HepG2 (cell line): ENCODE measurements around the gene APIP. TPM values are rescaled to one million over a fixed set of nuclear protein-coding genes. Genes with fewer than 3 reads are reported as not detected.

Source experiments
- E2F5 ChIP-seq: sonication (generic); formaldehyde crosslinking; conservative IDR thresholded peaks from 2 replicates; pipeline ENCODE4 v1.4.0; 2020; ENCODE audit warnings: missing genetic modification reagents
- ETS1 ChIP-seq: sonication (generic); formaldehyde crosslinking; IDR thresholded peaks from 2 replicates; pipeline ENCODE4 v1.4.0; 2020; ENCODE audit warnings: missing genetic modification reagents
- FOXC1 ChIP-seq: sonication (generic); formaldehyde crosslinking; IDR thresholded peaks from 2 replicates; pipeline ENCODE4 v1.8.0; 2022; ENCODE audit warnings: mild to moderate bottlenecking, missing genetic modification reagents, borderline replicate concordance
- NFKB2 ChIP-seq: sonication (generic); formaldehyde crosslinking; IDR thresholded peaks from 2 replicates; pipeline ENCODE4 v1.4.0; 2020; ENCODE audit warnings: missing genetic modification reagents, borderline replicate concordance
- RBAK ChIP-seq: sonication (generic); formaldehyde crosslinking; IDR thresholded peaks from 2 replicates; pipeline ENCODE4 v1.5.1; 2020; ENCODE audit warnings: mild to moderate bottlenecking, missing genetic modification reagents
- RORA ChIP-seq: sonication (generic); formaldehyde crosslinking; IDR thresholded peaks from 2 replicates; pipeline ENCODE4 v1.5.0; 2020; ENCODE audit warnings: mild to moderate bottlenecking, missing genetic modification reagents, moderate library complexity
- TOPORS ChIP-seq: sonication (generic); formaldehyde crosslinking; IDR thresholded peaks from 2 replicates; pipeline ENCODE4 v1.8.0; 2023; ENCODE audit warnings: mild to moderate bottlenecking, missing genetic modification reagents
- ZNF33B ChIP-seq: sonication (generic); formaldehyde crosslinking; IDR thresholded peaks from 2 replicates; pipeline ENCODE4 v1.5.1; 2020; ENCODE audit warnings: mild to moderate bottlenecking, missing genetic modification reagents
- ZNF501 ChIP-seq: sonication (generic); formaldehyde crosslinking; IDR thresholded peaks from 2 replicates; pipeline ENCODE4 v1.5.1; 2020; ENCODE audit warnings: mild to moderate bottlenecking, moderate library complexity, missing genetic modification reagents
- ZNF75D ChIP-seq: sonication (generic); formaldehyde crosslinking; IDR thresholded peaks from 2 replicates; pipeline ENCODE4 v1.8.1; 2023; ENCODE audit warnings: missing genetic modification reagents, mild to moderate bottlenecking, borderline replicate concordance
- polyA plus RNA-seq, 8 experiments: library from polyadenylated mRNA; depleted of rRNA in 3 of 8; stranded (reverse) in 7 of 8; unstranded in 1 of 8; fragments of >200 nt; fragmentation: Illumina TruSeq in 4 of 8; extraction: Trizol in 4 of 8; gene quantifications; 2 replicates each; pipeline versions ENCODE4 v1.2.1 to v1.2.3, GENCODE V29; 2011 to 2016; ENCODE audit warnings: low read depth in 4 of 8, missing spikeins in 1 of 8, mixed read lengths in 1 of 8; ENCODE audit not compliant: insufficient read depth in 1 of 8
- total RNA-seq, 5 experiments: library from RNA; depleted of rRNA; stranded (reverse); fragments of >200 nt; fragmentation: Illumina TruSeq; extraction: Trizol; gene quantifications; 2 replicates each; pipeline ENCODE4 v1.2.3, GENCODE V29; 2016; ENCODE audit warnings: low read depth in 1 of 5
- TF ChIP-seq, protein P1 (sequence below): sonication (generic); formaldehyde crosslinking; IDR thresholded peaks from 2 replicates; pipeline ENCODE4; 2020; ENCODE audit warnings: missing genetic modification reagents, mild to moderate bottlenecking, borderline replicate concordance
- TF ChIP-seq, protein P2 (sequence below): sonication (generic); formaldehyde crosslinking; IDR thresholded peaks from 2 replicates; pipeline ENCODE4 v1.4.0; 2020; ENCODE audit warnings: mild to moderate bottlenecking, missing genetic modification reagents
- TF ChIP-seq, protein P3 (sequence below): sonication (generic); formaldehyde crosslinking; IDR thresholded peaks from 2 replicates; pipeline ENCODE4 v1.4.0; 2020; ENCODE audit warnings: missing genetic modification reagents

APIP gene
- total and polyA plus RNA-seq, 2 of the 13 experiments (the other 11 are each of a cell fraction or from before 2014, with no cell fraction given), result 16.9 to 31.0 TPM

GRCh38 chr11:34916015-34916842 lies at the start of gene APIP, which contains the start of gene PDHX (continued):
- TF ChIP-seq, protein P1, sequence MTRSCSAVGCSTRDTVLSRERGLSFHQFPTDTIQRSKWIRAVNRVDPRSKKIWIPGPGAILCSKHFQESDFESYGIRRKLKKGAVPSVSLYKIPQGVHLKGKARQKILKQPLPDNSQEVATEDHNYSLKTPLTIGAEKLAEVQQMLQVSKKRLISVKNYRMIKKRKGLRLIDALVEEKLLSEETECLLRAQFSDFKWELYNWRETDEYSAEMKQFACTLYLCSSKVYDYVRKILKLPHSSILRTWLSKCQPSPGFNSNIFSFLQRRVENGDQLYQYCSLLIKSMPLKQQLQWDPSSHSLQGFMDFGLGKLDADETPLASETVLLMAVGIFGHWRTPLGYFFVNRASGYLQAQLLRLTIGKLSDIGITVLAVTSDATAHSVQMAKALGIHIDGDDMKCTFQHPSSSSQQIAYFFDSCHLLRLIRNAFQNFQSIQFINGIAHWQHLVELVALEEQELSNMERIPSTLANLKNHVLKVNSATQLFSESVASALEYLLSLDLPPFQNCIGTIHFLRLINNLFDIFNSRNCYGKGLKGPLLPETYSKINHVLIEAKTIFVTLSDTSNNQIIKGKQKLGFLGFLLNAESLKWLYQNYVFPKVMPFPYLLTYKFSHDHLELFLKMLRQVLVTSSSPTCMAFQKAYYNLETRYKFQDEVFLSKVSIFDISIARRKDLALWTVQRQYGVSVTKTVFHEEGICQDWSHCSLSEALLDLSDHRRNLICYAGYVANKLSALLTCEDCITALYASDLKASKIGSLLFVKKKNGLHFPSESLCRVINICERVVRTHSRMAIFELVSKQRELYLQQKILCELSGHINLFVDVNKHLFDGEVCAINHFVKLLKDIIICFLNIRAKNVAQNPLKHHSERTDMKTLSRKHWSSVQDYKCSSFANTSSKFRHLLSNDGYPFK, result peak; percentile 39; the same call in 1 of the 2 replicates
- TF ChIP-seq TOPORS, result peak; percentile 71
- peak; percentile 77; the same call in 1 of the 2 replicates for TF ChIP-seq NFKB2
- TF ChIP-seq ZNF75D (CRISPR knock-in tag), result no peak; the same call in 1 of the 2 replicates
- TF ChIP-seq ETS1, result no peak
- peak; percentile 93 for TF ChIP-seq ZNF501
- TF ChIP-seq E2F5 (CRISPR knock-in tag), result peak; percentile 66
- TF ChIP-seq ZNF33B (CRISPR knock-in tag), result no peak; the same call in 1 of the 2 replicates
- TF ChIP-seq, protein P2, sequence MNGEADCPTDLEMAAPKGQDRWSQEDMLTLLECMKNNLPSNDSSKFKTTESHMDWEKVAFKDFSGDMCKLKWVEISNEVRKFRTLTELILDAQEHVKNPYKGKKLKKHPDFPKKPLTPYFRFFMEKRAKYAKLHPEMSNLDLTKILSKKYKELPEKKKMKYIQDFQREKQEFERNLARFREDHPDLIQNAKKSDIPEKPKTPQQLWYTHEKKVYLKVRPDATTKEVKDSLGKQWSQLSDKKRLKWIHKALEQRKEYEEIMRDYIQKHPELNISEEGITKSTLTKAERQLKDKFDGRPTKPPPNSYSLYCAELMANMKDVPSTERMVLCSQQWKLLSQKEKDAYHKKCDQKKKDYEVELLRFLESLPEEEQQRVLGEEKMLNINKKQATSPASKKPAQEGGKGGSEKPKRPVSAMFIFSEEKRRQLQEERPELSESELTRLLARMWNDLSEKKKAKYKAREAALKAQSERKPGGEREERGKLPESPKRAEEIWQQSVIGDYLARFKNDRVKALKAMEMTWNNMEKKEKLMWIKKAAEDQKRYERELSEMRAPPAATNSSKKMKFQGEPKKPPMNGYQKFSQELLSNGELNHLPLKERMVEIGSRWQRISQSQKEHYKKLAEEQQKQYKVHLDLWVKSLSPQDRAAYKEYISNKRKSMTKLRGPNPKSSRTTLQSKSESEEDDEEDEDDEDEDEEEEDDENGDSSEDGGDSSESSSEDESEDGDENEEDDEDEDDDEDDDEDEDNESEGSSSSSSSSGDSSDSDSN (CRISPR knock-in tag), result peak; percentile 98
- TF ChIP-seq, protein P3, sequence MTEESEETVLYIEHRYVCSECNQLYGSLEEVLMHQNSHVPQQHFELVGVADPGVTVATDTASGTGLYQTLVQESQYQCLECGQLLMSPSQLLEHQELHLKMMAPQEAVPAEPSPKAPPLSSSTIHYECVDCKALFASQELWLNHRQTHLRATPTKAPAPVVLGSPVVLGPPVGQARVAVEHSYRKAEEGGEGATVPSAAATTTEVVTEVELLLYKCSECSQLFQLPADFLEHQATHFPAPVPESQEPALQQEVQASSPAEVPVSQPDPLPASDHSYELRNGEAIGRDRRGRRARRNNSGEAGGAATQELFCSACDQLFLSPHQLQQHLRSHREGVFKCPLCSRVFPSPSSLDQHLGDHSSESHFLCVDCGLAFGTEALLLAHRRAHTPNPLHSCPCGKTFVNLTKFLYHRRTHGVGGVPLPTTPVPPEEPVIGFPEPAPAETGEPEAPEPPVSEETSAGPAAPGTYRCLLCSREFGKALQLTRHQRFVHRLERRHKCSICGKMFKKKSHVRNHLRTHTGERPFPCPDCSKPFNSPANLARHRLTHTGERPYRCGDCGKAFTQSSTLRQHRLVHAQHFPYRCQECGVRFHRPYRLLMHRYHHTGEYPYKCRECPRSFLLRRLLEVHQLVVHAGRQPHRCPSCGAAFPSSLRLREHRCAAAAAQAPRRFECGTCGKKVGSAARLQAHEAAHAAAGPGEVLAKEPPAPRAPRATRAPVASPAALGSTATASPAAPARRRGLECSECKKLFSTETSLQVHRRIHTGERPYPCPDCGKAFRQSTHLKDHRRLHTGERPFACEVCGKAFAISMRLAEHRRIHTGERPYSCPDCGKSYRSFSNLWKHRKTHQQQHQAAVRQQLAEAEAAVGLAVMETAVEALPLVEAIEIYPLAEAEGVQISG, result peak; percentile 69; the same call in 1 of the 2 replicates
- no peak for TF ChIP-seq RBAK (CRISPR knock-in tag)
- no peak for TF ChIP-seq RORA (CRISPR knock-in tag)
- 0 out of 2 replicates have a peak, but pooled peaks have one; percentile 13 for TF ChIP-seq FOXC1
